ENCODE results near the gene POLE.

Gene POLE

GRCh38 chr12:132677492-132677891 is 9.7 kb downstream of the POLE start:
- Histone ChIP-seq H3K36me3 (ENCODE audit: insufficient read depth, low read length) (peaks cover 72% of the 10 kb centered on the region; the same call in 1 of the 2 replicates), H3K4me2 (ENCODE audit: low read depth, low read length, poor library complexity, severe bottlenecking) (no peak overlapping the region), H2AFZ (ENCODE audit: low read length) (no peak overlapping the region), H3F3A (ENCODE audit: low read depth) (no peaks in the 10 kb centered on the region), H3K4me1 (ENCODE audit: insufficient read depth, low read length, poor library complexity, severe bottlenecking) (peaks cover 24% of the 10 kb centered on the region), H3K79me2 (ENCODE audit: insufficient read depth, low read length) (peaks cover 51% of the 10 kb centered on the region), H3K27me3 (ENCODE audit: insufficient read depth, low read length, poor library complexity, severe bottlenecking) (no peaks in the 10 kb centered on the region), H4K20me1 (ENCODE audit: insufficient read depth, low read length, poor library complexity, severe bottlenecking) (peaks cover 32% of the 10 kb centered on the region), H3K4me3 (ENCODE audit: low read length, poor library complexity, severe bottlenecking) (no peak overlapping the region), H3K9ac (ENCODE audit: low read depth, low read length, poor library complexity, severe bottlenecking) (no peak overlapping the region), H3K9me2 (replicated peaks; ENCODE audit: low read depth, low read length) (no peaks in the 10 kb centered on the region), H3K9me3 (ENCODE audit: insufficient read depth, low read depth, low read length) (no peaks in the 10 kb centered on the region)
- TF ChIP-seq, protein P1, sequence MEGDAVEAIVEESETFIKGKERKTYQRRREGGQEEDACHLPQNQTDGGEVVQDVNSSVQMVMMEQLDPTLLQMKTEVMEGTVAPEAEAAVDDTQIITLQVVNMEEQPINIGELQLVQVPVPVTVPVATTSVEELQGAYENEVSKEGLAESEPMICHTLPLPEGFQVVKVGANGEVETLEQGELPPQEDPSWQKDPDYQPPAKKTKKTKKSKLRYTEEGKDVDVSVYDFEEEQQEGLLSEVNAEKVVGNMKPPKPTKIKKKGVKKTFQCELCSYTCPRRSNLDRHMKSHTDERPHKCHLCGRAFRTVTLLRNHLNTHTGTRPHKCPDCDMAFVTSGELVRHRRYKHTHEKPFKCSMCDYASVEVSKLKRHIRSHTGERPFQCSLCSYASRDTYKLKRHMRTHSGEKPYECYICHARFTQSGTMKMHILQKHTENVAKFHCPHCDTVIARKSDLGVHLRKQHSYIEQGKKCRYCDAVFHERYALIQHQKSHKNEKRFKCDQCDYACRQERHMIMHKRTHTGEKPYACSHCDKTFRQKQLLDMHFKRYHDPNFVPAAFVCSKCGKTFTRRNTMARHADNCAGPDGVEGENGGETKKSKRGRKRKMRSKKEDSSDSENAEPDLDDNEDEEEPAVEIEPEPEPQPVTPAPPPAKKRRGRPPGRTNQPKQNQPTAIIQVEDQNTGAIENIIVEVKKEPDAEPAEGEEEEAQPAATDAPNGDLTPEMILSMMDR (conservative IDR thresholded peaks at IDR 0.05; ENCODE audit: low read length): no peak
- no peak for TF ChIP-seq EZH2phosphoT487 (IDR thresholded peaks at IDR 0.05; ENCODE audit: borderline replicate concordance)

DNA sequence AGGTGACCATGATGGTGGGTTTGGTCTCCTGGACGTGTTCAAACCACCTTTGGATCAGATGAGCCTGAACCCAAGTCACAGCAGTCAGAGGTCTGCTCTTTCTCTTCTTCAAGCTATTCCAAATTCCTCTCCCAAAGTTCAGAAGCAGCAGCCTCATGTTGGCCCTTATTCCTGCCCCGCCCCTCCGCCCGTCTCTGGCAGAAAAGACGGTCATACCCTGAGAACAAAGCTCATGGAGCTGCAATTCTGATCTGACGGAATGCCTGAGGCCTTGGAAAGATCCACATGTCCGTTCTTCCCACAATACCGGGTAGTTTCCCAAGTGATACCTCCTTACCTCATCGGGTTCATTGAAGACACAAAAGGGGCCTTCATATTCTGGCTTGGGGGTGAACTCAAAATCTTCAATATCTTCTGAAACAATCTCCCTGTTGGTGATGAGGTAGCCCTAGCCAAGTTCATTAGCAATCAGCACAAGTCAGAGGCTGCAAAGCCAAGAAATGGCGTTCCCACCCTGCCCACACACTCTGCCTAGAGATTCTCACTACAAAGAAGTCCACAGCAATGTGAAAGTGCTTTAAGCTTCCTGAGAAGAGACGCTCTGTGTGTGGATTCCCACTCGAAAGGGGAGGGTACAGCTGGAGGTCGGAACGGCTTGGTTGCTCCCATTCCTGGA is 11.2 kb downstream of the POLE start:
- H3F3A ChIP-seq (ENCODE audit: low read depth): no peaks in the 10 kb centered on the region
- H4K20me1 ChIP-seq (ENCODE audit: insufficient read depth, low read length, poor library complexity, severe bottlenecking): peaks cover 26% of the 10 kb centered on the region
- no peak overlapping the region for H3K4me2 ChIP-seq (ENCODE audit: low read depth, low read length, poor library complexity, severe bottlenecking)
- H3K9me2 ChIP-seq (replicated peaks; ENCODE audit: low read depth, low read length): no peaks in the 10 kb centered on the region
- TF ChIP-seq, protein P1 (conservative IDR thresholded peaks at IDR 0.05; ENCODE audit: low read length): no peak
- no peak for TF ChIP-seq EZH2phosphoT487 (IDR thresholded peaks at IDR 0.05; ENCODE audit: borderline replicate concordance)
- no peak overlapping the region for H3K4me3 ChIP-seq (ENCODE audit: low read length, poor library complexity, severe bottlenecking)
- no peaks in the 10 kb centered on the region for H3K9me3 ChIP-seq (ENCODE audit: insufficient read depth, low read depth, low read length)
- H3K36me3 ChIP-seq (ENCODE audit: insufficient read depth, low read length): peaks cover 83% of the 10 kb centered on the region; the same call in 1 of the 2 replicates
- H3K9ac ChIP-seq (ENCODE audit: low read depth, low read length, poor library complexity, severe bottlenecking): no peak overlapping the region
- no peaks in the 10 kb centered on the region for H3K27me3 ChIP-seq (ENCODE audit: insufficient read depth, low read length, poor library complexity, severe bottlenecking)
- H3K4me1 ChIP-seq (ENCODE audit: insufficient read depth, low read length, poor library complexity, severe bottlenecking): peaks cover 13% of the 10 kb centered on the region
- H2AFZ ChIP-seq (ENCODE audit: low read length): no peak overlapping the region
- peaks cover 36% of the 10 kb centered on the region for H3K79me2 ChIP-seq (ENCODE audit: insufficient read depth, low read length)

GRCh38 chr12:132674561-132674960 is 12.6 kb downstream of the POLE start:
- no peaks in the 10 kb centered on the region for H3K9me2 ChIP-seq (replicated peaks; ENCODE audit: low read depth, low read length)
- H3K4me2 ChIP-seq (ENCODE audit: low read depth, low read length, poor library complexity, severe bottlenecking): no peak overlapping the region
- no peak overlapping the region for H2AFZ ChIP-seq (ENCODE audit: low read length)
- H3K79me2 ChIP-seq (ENCODE audit: insufficient read depth, low read length): peaks cover 22% of the 10 kb centered on the region; the same call in 1 of the 2 replicates
- H3K9ac ChIP-seq (ENCODE audit: low read depth, low read length, poor library complexity, severe bottlenecking): no peak overlapping the region
- H3K36me3 ChIP-seq (ENCODE audit: insufficient read depth, low read length): peaks cover 85% of the 10 kb centered on the region; the same call in 1 of the 2 replicates
- H3K27me3 ChIP-seq (ENCODE audit: insufficient read depth, low read length, poor library complexity, severe bottlenecking): no peaks in the 10 kb centered on the region
- TF ChIP-seq EZH2phosphoT487 (IDR thresholded peaks at IDR 0.05; ENCODE audit: borderline replicate concordance): no peak
- TF ChIP-seq, protein P1 (conservative IDR thresholded peaks at IDR 0.05; ENCODE audit: low read length): no peak
- no peaks in the 10 kb centered on the region for H3K9me3 ChIP-seq (ENCODE audit: insufficient read depth, low read depth, low read length)
- peaks cover 13% of the 10 kb centered on the region for H4K20me1 ChIP-seq (ENCODE audit: insufficient read depth, low read length, poor library complexity, severe bottlenecking)
- H3K4me3 ChIP-seq (ENCODE audit: low read length, poor library complexity, severe bottlenecking): no peak overlapping the region
- no peaks in the 10 kb centered on the region for H3F3A ChIP-seq (ENCODE audit: low read depth)
- no peaks in the 10 kb centered on the region for H3K4me1 ChIP-seq (ENCODE audit: insufficient read depth, low read length, poor library complexity, severe bottlenecking)
